IMR-90 (cell line): ENCODE results near the gene RALGPS1. TPM values are rescaled to one million over a fixed set of nuclear protein-coding genes. Genes with fewer than 3 reads are reported as not detected.

Experiments
- ATAC-seq: fragments of 200-7000 bp; cut with Tn5 transposase; 2 replicates; pipeline ENCODE4 v1.9.1; 2020; ENCODE audit warnings: low read depth, mild to moderate bottlenecking, moderate library complexity
- BruUV-seq: library from RNA; stranded (reverse); fragments of 400-500 nt; replicated peaks from 2 replicates; lab custom pipeline; 2021; lab: Mats Ljungman, UMichigan
- CTCF ChIA-PET: fragments of 300-600 bp; formaldehyde crosslinking; extraction: SDS; loops from one replicate; lab custom pipeline; 2021; ENCODE audit warnings: antibody characterized with exemption; lab: Yijun Ruan, JAX
- POLR2A ChIA-PET: fragments of 300-600 bp; sonication (Branson Sonifier 250); formaldehyde crosslinking; loops from one replicate; lab custom pipeline; 2022; ENCODE audit warnings: antibody characterized with exemption; ENCODE audit not compliant: unreplicated experiment; lab: Charles Lee
- DNase-seq: peaks from one replicate; pipeline ENCODE4 v3.0.0; 2013
- H2AFZ ChIP-seq: replicated peaks from 2 replicates; pipeline ENCODE3; 2013; ENCODE audit warnings: low read length, mild to moderate bottlenecking; ENCODE audit not compliant: poor library complexity
- H2AK5ac ChIP-seq: 2 replicates; pipeline ENCODE4 v1.6.1; 2013; ENCODE audit warnings: low read depth, low read length, inconsistent platforms
- H2AK9ac ChIP-seq: replicated peaks from 2 replicates; pipeline ENCODE3; 2013; ENCODE audit warnings: mild to moderate bottlenecking, low read depth, low read length, moderate library complexity; ENCODE audit not compliant: poor library complexity
- H2BK120ac ChIP-seq: 2 replicates; pipeline ENCODE4 v1.6.1; 2013; ENCODE audit warnings: low read depth, low read length, inconsistent platforms
- H2BK15ac ChIP-seq: 3 replicates; pipeline ENCODE4 v1.6.1; 2013; ENCODE audit warnings: low read depth, low read length, inconsistent platforms
- H2BK20ac ChIP-seq: 2 replicates; pipeline ENCODE4 v1.6.1; 2013; ENCODE audit warnings: low read depth, mild to moderate bottlenecking, inconsistent platforms, low read length, moderate library complexity
- H2BK5ac ChIP-seq: 2 replicates; pipeline ENCODE4 v1.6.1; 2013; ENCODE audit warnings: mild to moderate bottlenecking, low read depth, low read length, inconsistent platforms; ENCODE audit not compliant: poor library complexity, severe bottlenecking
- H3K14ac ChIP-seq: replicated peaks from 2 replicates; pipeline ENCODE4 v1.6.1; 2013; ENCODE audit warnings: low read depth, low read length, inconsistent platforms
- H3K18ac ChIP-seq: 2 replicates; pipeline ENCODE4 v1.6.1; 2013; ENCODE audit warnings: low read depth, low read length, control low read depth
- H3K23ac ChIP-seq: 2 replicates; pipeline ENCODE4 v1.6.1; 2013; ENCODE audit warnings: low read depth, low read length, inconsistent platforms
- H3K27ac ChIP-seq: 2 replicates; pipeline ENCODE4 v1.5.1; 2013; ENCODE audit warnings: mild to moderate bottlenecking, control low read depth, low read length; ENCODE audit not compliant: insufficient read depth
- H3K27me3 ChIP-seq: 2 replicates; pipeline ENCODE4 v1.6.1; 2013; ENCODE audit warnings: low read length; ENCODE audit not compliant: control insufficient read depth, insufficient read depth
- H3K36me3 ChIP-seq: 2 replicates; pipeline ENCODE4 v1.6.1; 2013; ENCODE audit warnings: low read length, mixed read lengths; ENCODE audit not compliant: control insufficient read depth, insufficient read depth
- H3K4ac ChIP-seq: 2 replicates; pipeline ENCODE4 v1.6.1; 2013; ENCODE audit warnings: low read depth, low read length, inconsistent platforms
- H3K4me1 ChIP-seq: 2 replicates; pipeline ENCODE4 v1.6.1; 2013; ENCODE audit warnings: low read length, mixed read lengths; ENCODE audit not compliant: control insufficient read depth, insufficient read depth
- H3K4me2 ChIP-seq: 2 replicates; pipeline ENCODE4 v1.6.1; 2013; ENCODE audit warnings: low read depth, mild to moderate bottlenecking, control low read depth, low read length, moderate library complexity
- H3K4me3 ChIP-seq: 2 replicates; pipeline ENCODE4 v1.5.1; 2013; ENCODE audit warnings: low read depth, mild to moderate bottlenecking, control low read depth, low read length, moderate library complexity; ENCODE audit not compliant: insufficient read depth
- H3K56ac ChIP-seq: 2 replicates; pipeline ENCODE4 v1.6.1; 2013; ENCODE audit warnings: low read length, inconsistent platforms; ENCODE audit not compliant: insufficient read depth; ENCODE audit errors: extremely low read depth
- H3K79me1 ChIP-seq, 2 experiments: 2 replicates each; pipeline ENCODE4 v1.6.1; 2013; ENCODE audit warnings: low read length in 2 of 2, inconsistent platforms in 1 of 2, low read depth in 1 of 2
- H3K9ac ChIP-seq: 2 replicates; pipeline ENCODE4 v1.6.1; 2013; ENCODE audit warnings: low read depth, low read length, control low read depth
- H3K9me1 ChIP-seq: 2 replicates; pipeline ENCODE4 v1.6.1; 2013; ENCODE audit warnings: low read length, inconsistent platforms; ENCODE audit not compliant: insufficient read depth
- H3K9me3 ChIP-seq: 2 replicates; pipeline ENCODE4 v1.6.1; 2013; ENCODE audit warnings: low read length; ENCODE audit not compliant: control insufficient read depth, insufficient read depth
- H4K20me1 ChIP-seq: 2 replicates; pipeline ENCODE4 v1.6.1; 2013; ENCODE audit warnings: low read length, inconsistent platforms; ENCODE audit not compliant: insufficient read depth
- H4K5ac ChIP-seq: 2 replicates; pipeline ENCODE4 v1.6.1; 2013; ENCODE audit warnings: mild to moderate bottlenecking, low read depth, low read length, control low read depth
- H4K8ac ChIP-seq, 2 experiments: 2 replicates each; pipeline ENCODE4 v1.6.1; 2013; ENCODE audit warnings: low read depth in 2 of 2, low read length in 2 of 2, control low read depth in 1 of 2, inconsistent platforms in 1 of 2
- H4K91ac ChIP-seq: 2 replicates; pipeline ENCODE4 v1.6.1; 2013; ENCODE audit warnings: low read depth, low read length, inconsistent platforms; ENCODE audit not compliant: insufficient read depth
- CHD1 ChIP-seq: IDR thresholded peaks from 2 replicates; pipeline ENCODE4 v1.6.1; 2012; ENCODE audit warnings: low read depth, low read length, improper control_type of control experiment
- ELK1 ChIP-seq: fragments of 150-350 bp; IDR thresholded peaks from 2 replicates; pipeline ENCODE4 v1.6.1; 2016; ENCODE audit warnings: low read depth, mild to moderate bottlenecking, low read length, moderate library complexity, borderline replicate concordance
- MAZ ChIP-seq: IDR thresholded peaks from 2 replicates; pipeline ENCODE4 v1.6.1; 2012; ENCODE audit warnings: low read depth, mild to moderate bottlenecking, low read length, improper control_type of control experiment, moderate library complexity, borderline replicate concordance
- NFE2L2 ChIP-seq: fragments of 150-350 bp; IDR thresholded peaks from 2 replicates; pipeline ENCODE4 v1.6.1; 2016; ENCODE audit warnings: low read depth, mild to moderate bottlenecking, low read length
- POLR2A ChIP-seq: IDR thresholded peaks from 2 replicates; pipeline ENCODE4 v1.6.1; 2012; ENCODE audit warnings: mild to moderate bottlenecking, low read depth, low read length
- RFX5 ChIP-seq: IDR thresholded peaks from 2 replicates; pipeline ENCODE4 v1.8.0; 2012; ENCODE audit warnings: low read depth, mild to moderate bottlenecking, low read length, moderate library complexity
- USF2 ChIP-seq: fragments of 150-350 bp; IDR thresholded peaks from 2 replicates; pipeline ENCODE4 v1.6.1; 2017; ENCODE audit warnings: mild to moderate bottlenecking, antibody characterized with exemption, low read length, low read depth
- WGBS, 2 experiments: methylation state at CpG; one replicate each; pipeline versions ENCODE4 v1.1.5 to v1.1.7; 2013; ENCODE audit warnings: missing lambda C conversion rate in 2 of 2; ENCODE audit not compliant: insufficient read length in 1 of 2; ENCODE audit errors: extremely low coverage in 2 of 2; 5-methylcytosine and 5-hydroxymethylcytosine counted together
- dilution Hi-C: fragments of 300-500 bp; cut with HindIII; formaldehyde crosslinking; loops from one replicate; pipeline ENCODE4 v1.14.3; 2018; ENCODE audit warnings: low sequenced_read_pairs; ENCODE audit not compliant: unreplicated experiment
- in situ Hi-C: fragments of 300-500 bp; cut with MboI; formaldehyde crosslinking; loops from 3 replicates; pipeline ENCODE4 v1.14.3; 2019; ENCODE audit warnings: low sequenced_read_pairs, inconsistent platforms, mixed read lengths
- intact Hi-C: fragments of 100-400 bp; cut with micrococcal nuclease; formaldehyde crosslinking; loops from 2 replicates; pipeline ENCODE4 v1.10.0; 2022
- polyA plus RNA-seq, 3 experiments: library from polyadenylated mRNA; depleted of rRNA; stranded (reverse); fragments of >200 nt; gene quantifications; 2 replicates each; pipeline ENCODE4 v1.2.3, GENCODE V29; 2012; ENCODE audit warnings: low replicate concordance in 1 of 3
- total RNA-seq: library from RNA; depleted of rRNA; stranded (reverse); fragments of >200 nt; gene quantifications from 2 replicates; pipeline ENCODE4 v1.2.3, GENCODE V29; 2012

RALGPS1 gene
- total and polyA plus RNA-seq, 2 of the 4 experiments (the other 2 are of a cell fraction): 0.90 to 2.8 TPM

GRCh38 chr9:127195976-127196825 lies 281.6 kb downstream of the RALGPS1 start:
- no peak overlapping the region for H3K4me2 ChIP-seq
- in situ Hi-C loops: loop anchor here (5.0 to 10.0 kb wide), 2 partner anchors 231 to 254 kb away; no protein-coding TSS in a partner anchor
- intact Hi-C loops: loop anchor here (5.0 kb wide), 1 partner anchor 94 kb away; no protein-coding TSS in a partner anchor

More at GRCh38 chr9:127195976-127196825, 281.6 kb downstream of the RALGPS1 start:
- Histone ChIP-seq H2AFZ (no peak overlapping the region), H3K14ac (no peak overlapping the region), H3K36me3 (no peaks in the 10 kb centered on the region), H4K91ac (no peak overlapping the region; the same call in 1 of the 2 replicates), H3K4me3 (no peak overlapping the region), H3K56ac (no peak overlapping the region), H3K9me3 (no peaks in the 10 kb centered on the region), H3K9ac (no peak overlapping the region), H3K4me1 (peaks cover 14% of the 10 kb centered on the region; the same call in 1 of the 2 replicates), H2AK9ac (peak overlapping the region; percentile 62), H4K20me1 (no peaks in the 10 kb centered on the region), H4K8ac (no peak overlapping the region), H2BK15ac (no peak overlapping the region), H3K27me3 (no peaks in the 10 kb centered on the region), H3K4ac (peak overlapping the region; percentile 11; the same call in 1 of the 2 replicates), H2BK120ac (no peak overlapping the region), H2AK5ac (peak overlapping the region; percentile 2; the same call in 1 of the 2 replicates), H2BK5ac (no peak overlapping the region), H3K23ac (no peak overlapping the region), H2BK20ac (no peak overlapping the region; the same call in 1 of the 2 replicates), H3K79me1 (no peaks in the 10 kb centered on the region), H3K18ac (no peak overlapping the region), H3K9me1 (peaks cover 12% of the 10 kb centered on the region; the same call in 1 of the 2 replicates), H3K27ac (no peak overlapping the region), H4K5ac (no peak overlapping the region)
- ATAC-seq (no peak), DNase-seq (no peak)
- CTCF ChIA-PET: no interaction called here
- POLR2A ChIA-PET: no interaction called here
- TF ChIP-seq CHD1 (no peak), USF2 (no peak), MAZ (no peak), POLR2A (no peak), ELK1 (no peak), RFX5 (no peak), NFE2L2 (no peak)
- WGBS, 2 experiments: 94% methylated on average over 7 of the region's 19 CpGs; no CpG with 5 or more reads in 1 of the 2 experiments
- dilution Hi-C loops: no loop called here
- BruUV-seq: no TSS peak
